DMS114 treated with DMSO at 0.1 percent for 48 hours (cell line): ENCODE results near the gene PRAMEF4.
"Not testable (repeated sequence)": the region's sequence is repeated elsewhere in the genome, so short reads cannot be mapped to it uniquely, and the experiment has no call there.

Experiments used
- DNase-seq: peaks from one replicate; lab custom pipeline; 2025; ENCODE audit not compliant: unreplicated experiment; lab: John Stamatoyannopoulos, UW

Gene PRAMEF4

DNA sequence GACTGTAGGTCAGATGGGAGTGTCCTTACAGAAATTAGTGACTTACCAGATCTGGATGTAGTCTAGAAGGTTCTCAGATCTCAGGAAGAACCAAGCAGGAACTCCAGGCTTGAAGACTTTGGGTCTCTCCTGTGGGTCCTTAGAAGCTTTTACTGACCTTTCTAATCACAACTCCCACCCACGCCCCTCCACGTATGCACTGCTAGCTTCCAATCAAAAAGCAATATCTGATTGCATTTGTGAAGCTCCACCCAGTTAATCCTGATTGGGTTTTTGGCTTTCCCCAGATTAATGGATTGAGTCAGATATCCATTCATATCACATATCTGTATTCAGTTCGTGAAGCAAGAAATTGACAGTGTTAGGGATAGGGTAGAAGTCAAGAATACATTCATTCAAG lies at the start of gene PRAMEF4:
TSS of gene PRAMEF4 (minus strand) at position 101 of the 400 bp plus-strand sequence. CDS start 2,807 bp downstream, outside the sequence.
- DNase-seq: not testable (repeated sequence)

GRCh38 chr1:12924368-12924767 lies 38.4 kb upstream of the PRAMEF4 start:
- DNase-seq: not testable (repeated sequence)

DNA sequence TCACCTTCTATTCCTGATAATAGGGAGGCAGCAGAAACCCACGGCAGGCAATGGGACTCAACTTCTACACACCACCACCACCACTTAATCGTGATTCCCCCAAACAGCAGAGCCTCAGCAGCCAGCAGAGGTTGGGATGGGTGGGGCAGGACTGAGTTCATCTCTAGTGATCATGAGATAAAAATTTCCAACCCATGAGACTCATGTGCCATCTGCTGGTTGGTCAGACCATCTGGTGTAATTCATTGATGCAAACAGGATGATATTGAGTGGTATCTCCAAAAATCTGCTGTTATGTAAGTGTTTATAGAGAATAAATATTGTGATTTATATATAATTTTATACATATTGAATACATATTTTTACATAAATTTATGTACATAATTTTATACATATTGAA lies 35.7 kb upstream of the PRAMEF4 start:
- DNase-seq: peak; percentile 2

DNA sequence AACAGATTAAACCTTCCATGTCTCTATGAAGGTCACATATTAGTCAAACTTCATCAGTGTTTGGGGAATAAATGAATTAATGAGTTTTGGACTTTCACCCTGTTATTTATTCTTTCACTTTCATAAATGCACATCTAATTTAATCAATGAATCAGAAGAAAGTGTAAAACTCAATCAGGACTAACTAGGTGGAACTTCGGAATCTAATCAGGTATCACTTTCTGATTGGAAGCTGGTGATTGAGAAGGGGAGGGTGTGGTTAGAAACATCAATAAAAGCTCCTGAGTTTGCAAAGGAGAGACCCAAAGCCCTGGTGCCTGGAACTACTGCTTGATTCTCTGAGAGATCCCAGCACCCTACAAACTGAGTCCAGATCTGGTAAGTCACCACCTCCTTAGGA lies 30.3 kb upstream of the PRAMEF4 start, which contains the start of gene PRAMEF7:
TSS of gene PRAMEF7 (plus strand) at position 301 of the 400 bp plus-strand sequence. CDS start 1,083 bp downstream, outside the sequence.
- not testable (repeated sequence) for DNase-seq

DNA sequence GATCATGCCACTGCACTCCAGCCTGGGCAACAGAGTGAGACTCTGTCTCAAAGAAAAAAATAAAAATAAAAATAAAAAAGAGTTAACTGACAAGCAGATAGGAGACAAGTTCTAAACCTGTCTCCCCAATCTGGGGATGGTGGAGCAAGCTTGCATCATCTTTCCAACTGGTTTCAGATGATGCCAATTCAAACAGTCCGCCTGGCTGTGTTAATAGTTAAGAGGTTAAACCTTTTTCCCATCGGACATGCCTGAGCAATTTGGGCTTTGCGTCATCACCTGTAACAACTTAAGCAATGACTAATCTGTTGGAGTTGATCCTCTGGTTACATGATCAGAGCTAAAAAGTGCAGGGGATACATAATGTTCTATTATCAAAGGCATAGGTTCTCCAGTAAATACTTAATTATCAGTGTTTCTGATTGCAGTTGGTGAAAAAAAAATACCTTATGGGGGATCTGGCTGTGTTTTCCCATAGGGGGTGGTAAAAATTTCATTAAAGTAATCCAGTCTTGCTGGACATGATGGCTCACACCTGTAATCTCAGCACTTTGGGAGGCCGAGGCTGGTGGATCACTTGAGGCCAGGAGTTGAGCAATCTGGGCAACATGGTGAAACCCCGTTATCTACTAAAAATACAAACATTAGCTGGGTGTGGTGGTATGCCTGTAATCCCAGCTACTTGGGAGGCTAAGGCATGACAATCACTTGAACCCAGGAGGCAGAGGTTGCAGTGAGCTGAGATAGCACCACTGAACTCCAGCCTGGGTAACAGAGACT lies 18.0 kb upstream of the PRAMEF4 start:
- not testable (repeated sequence) for DNase-seq

DNA sequence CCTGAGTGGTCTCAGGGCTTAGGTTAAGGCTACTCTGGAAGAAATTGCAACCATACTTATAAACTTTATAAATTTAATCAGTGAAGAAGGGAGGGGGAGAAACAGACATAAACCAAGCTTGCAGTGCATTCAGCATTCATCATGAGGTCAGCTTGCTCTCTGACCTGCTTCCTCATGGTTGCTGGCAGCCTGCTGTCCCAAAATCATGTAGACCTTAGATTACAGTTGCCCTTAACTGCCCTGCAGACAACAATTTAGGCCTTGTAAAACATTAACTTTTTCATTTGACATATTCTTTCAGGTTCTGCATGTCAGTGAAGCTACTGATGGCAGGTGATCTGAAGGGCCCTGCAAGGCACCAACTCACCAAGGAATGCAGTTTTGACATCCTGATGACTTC lies 13.2 kb upstream of the PRAMEF4 start:
- not testable (repeated sequence) for DNase-seq

- DNase-seq: not testable (repeated sequence)
These were observed 12.2 kb upstream of the PRAMEF4 start, which contains the start of gene PRAMEF10 for GRCh38 chr1:12898170-12898569. PRAMEF10 (minus strand) TSS chr1:12898270; CDS start chr1:12895847, 2,423 bp downstream.

DNA sequence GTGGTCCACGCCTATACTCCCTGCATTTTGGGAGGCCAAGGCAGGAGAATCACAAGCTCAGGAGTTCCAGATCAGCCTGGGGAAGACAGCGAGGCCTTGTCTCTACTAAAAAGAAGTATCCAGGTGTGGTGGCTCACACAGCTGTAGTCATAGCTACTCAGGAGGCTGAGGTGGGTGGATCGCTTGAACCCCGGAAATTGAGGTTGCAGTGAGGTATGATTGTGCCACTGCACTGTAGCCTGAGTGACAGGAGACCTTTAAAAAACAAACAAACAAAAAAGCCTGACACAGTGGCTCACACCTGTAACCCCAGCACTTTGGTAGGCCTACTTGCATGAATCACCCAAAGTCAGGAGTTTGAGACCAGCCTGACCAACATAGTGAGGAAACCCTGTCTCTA lies 7.5 kb downstream of the PRAMEF4 start:
- not testable (repeated sequence) for DNase-seq

DNA sequence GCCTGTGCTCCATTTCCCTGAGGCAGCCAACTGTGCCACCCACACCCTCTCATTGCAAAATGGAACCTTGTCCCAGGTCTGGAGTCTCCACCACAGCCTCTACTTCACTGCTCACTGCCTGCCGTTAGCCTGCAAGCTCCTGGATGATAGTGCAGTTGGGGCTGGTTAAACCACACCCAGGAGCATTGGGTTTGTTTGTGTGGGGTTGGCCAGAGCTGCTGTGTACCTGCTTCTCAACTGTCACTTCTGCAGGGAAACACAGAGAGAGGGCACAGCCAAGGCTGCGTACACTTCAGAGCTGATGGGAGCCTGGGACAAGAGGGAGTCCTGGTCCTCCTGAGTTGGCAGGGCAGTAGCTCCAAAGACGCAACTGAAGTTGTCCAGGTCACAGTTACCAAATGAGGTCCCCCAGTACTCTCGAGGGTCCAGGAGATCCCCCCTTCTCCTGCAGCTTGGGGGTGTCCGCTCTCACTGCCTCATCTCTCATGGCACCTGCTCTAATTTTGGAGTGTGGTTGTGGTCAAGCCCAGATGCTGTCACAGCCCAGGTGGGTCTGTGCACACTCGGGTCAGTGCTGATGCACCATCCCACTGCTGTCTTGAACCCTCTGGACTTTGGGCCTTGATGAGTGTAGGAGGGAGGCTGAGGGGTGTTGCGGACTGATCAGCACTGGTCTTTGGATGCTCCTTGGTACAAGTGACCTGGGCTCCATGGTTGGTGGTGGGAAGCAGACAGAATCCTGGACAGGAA lies 22.7 kb downstream of the PRAMEF4 start:
- DNase-seq: not testable (repeated sequence)

- DNase-seq: not testable (repeated sequence)
These were observed 29.2 kb downstream of the PRAMEF4 start, which contains the start of gene PRAMEF2 for GRCh38 chr1:12856786-12857185. PRAMEF2 (plus strand) TSS chr1:12857086; CDS start chr1:12859010, 1,924 bp downstream.

DNA sequence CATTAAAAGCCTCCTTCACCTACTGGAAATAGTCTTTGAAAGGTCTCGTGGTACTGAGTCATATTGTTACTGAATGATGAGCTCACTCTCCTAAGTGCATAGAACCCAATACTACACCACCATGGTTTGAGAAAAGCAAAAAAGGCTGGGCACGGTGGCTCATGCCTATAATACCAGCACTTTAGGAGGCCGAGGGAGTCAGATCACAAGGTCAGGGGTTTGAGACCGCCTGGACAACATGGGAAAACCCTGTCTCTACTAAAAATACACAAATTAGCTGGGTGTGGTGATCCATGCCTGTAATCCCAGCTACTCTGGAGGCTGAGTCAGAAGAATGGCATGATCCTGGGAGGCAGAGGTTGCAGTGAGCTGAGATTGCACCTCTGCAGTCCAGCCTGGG lies 34.2 kb downstream of the PRAMEF4 start:
- no peak for DNase-seq

GRCh38 chr1:12848620-12849019 lies 37.4 kb downstream of the PRAMEF4 start, which contains the start of gene HNRNPCL1:
HNRNPCL1 (minus strand) TSS chr1:12848720; CDS start chr1:12848289, 431 bp downstream.
- not testable (repeated sequence) for DNase-seq

GRCh38 chr1:12833251-12833650 lies 52.8 kb downstream of the PRAMEF4 start:
- not testable (repeated sequence) for DNase-seq

DNA sequence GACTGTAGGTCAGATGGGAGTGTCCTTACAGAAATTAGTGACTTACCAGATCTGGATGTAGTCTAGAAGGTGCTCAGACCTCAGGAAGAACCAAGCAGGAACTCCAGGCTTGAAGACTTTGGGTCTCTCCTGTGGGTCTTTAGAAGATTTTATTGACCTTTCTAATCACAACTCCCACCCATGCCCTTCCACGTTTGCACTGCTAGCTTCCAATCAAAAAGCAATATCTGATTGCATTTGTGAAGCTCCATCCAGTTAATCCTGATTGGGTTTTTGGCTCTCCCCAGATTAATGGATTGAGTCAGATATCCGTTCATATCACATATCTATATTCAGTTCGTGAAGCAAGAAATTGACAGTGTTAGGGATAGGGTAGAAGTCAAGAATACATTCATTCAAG lies 54.7 kb downstream of the PRAMEF4 start, which contains the start of gene PRAMEF11:
TSS of gene PRAMEF11 (minus strand) at position 101 of the 400 bp plus-strand sequence. CDS start 2,621 bp downstream, outside the sequence.
- not testable (repeated sequence) for DNase-seq
